Activated naive CD8-positive, alpha-beta T cell (primary cell): ENCODE measurements around the gene TNKS1BP1.

Experiments used
- H3K27ac Mint-ChIP-seq: one replicate; pipeline ENCODE4 v1.8.0; 2021; ENCODE audit warnings: mixed read lengths
- H3K27me3 Mint-ChIP-seq: one replicate; pipeline ENCODE4 v1.8.0; 2021; ENCODE audit warnings: mixed read lengths
- H3K36me3 Mint-ChIP-seq: one replicate; pipeline ENCODE4 v1.8.0; 2021; ENCODE audit warnings: mixed read lengths
- H3K4me1 Mint-ChIP-seq: one replicate; pipeline ENCODE4 v1.8.0; 2021; ENCODE audit warnings: low read depth, mixed read lengths
- H3K4me3 Mint-ChIP-seq: one replicate; pipeline ENCODE4 v1.8.0; 2021; ENCODE audit warnings: mild to moderate bottlenecking, mixed read lengths
- H3K9me3 Mint-ChIP-seq: one replicate; pipeline ENCODE4 v1.8.0; 2021; ENCODE audit warnings: low read depth, mixed read lengths

TNKS1BP1 gene

DNA sequence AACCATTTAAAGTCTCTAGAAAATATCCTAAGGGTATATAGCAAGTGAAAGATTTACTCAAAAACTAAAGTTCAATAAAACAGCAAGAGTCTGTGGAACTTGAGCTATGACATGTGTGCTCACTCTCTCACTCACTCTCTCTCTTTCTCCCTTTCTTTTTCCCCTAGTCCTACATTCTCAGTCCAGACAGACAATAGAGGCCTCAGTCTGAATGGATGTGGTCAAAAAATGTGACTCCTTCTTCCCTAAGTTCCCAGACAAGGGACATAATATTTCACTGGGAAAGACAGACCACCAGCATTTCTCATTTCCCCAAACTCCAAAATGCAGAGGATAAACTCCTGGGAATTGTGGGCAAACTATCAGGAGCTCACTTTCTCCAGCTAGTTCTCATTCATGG, 70.1 kb downstream of the TNKS1BP1 start:
- no peak overlapping the region for H3K27ac Mint-ChIP-seq
- no peak overlapping the region for H3K4me3 Mint-ChIP-seq
- peaks cover 4% of the 10 kb centered on the region for H3K9me3 Mint-ChIP-seq
- peaks cover 19% of the 10 kb centered on the region for H3K27me3 Mint-ChIP-seq
- H3K36me3 Mint-ChIP-seq = no peaks in the 10 kb centered on the region
- H3K4me1 Mint-ChIP-seq = no peaks in the 10 kb centered on the region

DNA sequence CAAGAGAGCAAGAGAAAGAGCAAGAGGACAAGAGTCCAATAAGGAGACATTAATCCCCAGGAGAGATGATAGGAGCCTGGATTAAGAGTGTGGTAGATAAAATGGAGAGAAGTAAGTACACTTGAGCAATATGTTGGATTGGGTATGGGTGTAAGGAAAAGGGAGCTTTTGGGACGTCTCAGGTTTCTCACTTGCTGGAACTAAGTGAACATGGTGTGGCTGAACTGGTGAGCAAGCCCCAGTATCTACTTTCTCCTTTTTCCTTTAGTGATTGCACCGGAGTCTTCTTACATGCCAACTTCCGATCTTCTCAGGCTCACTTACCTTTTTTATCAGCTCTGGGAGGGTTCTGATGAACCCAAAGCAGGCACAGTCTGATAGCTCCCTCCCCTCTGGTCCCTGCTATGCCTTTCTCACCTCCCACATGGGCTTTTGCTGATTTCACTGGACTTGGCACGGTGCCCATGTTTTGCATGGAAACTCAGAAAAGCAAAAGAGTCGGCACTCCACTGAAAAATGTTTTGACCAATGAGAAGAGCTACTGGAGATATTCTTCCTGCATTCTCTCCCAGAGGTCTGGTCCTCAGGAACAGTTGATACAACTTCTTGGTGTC, 73.2 kb downstream of the TNKS1BP1 start:
- Mint-ChIP-seq H3K9me3 (peaks cover 4% of the 10 kb centered on the region), H3K27me3 (peaks cover 22% of the 10 kb centered on the region), H3K36me3 (no peaks in the 10 kb centered on the region), H3K4me3 (no peak overlapping the region), H3K4me1 (no peaks in the 10 kb centered on the region), H3K27ac (no peak overlapping the region)

DNA sequence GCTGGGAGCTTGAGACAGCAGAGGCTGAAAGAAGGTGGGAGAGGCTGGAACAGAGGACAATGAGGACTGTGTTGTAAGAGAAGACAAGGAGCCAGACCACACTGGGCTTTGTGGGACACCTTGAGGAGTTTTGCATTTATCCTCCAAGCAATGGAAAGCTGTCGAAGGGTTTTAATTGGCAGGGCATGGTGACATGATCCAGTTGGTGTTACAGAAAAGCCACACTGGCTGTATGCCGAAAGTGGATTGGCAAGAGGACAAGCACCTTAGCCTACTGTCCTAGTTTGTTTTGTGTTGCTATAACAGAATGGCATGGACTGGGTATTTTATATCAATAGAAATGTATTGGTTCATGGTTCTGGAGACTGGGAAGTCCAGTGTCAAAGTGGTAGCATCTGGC, 73.7 kb downstream of the TNKS1BP1 start:
- Mint-ChIP-seq H3K27ac (no peak overlapping the region), H3K27me3 (peaks cover 22% of the 10 kb centered on the region), H3K36me3 (no peaks in the 10 kb centered on the region), H3K4me3 (no peak overlapping the region), H3K4me1 (no peaks in the 10 kb centered on the region), H3K9me3 (peaks cover 1% of the 10 kb centered on the region)
